HG03175 (cell line): ENCODE results near the gene TRMU.

Experiments
- ATAC-seq: cut with Tn5 transposase; IDR thresholded peaks from one replicate; pipeline ENCODE4 v1.9.1; 2021; ENCODE audit warnings: mild to moderate bottlenecking, moderate library complexity; ENCODE audit not compliant: unreplicated experiment

The TRMU gene

DNA sequence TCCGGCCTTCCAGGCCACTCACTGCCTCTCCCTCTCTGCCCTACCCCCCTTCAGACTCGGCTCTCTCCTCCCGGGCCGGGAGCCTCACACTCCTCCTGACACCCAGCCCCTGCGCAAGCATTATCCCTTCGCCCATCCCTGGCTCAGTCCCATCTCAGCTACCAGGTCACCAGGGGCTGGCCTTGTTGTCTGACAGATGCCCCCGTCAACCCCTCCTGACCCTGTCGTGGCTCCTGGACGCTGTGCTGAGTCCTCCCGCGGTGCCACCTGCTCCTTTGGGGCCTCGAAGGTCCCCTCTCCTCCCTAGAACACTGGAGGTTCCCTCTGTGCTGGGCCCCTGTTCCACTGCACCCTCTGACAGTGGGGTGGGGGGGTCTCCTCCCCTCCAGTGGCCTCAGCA is 32.9 kb downstream of the TRMU start:
- ATAC-seq: no peak

DNA sequence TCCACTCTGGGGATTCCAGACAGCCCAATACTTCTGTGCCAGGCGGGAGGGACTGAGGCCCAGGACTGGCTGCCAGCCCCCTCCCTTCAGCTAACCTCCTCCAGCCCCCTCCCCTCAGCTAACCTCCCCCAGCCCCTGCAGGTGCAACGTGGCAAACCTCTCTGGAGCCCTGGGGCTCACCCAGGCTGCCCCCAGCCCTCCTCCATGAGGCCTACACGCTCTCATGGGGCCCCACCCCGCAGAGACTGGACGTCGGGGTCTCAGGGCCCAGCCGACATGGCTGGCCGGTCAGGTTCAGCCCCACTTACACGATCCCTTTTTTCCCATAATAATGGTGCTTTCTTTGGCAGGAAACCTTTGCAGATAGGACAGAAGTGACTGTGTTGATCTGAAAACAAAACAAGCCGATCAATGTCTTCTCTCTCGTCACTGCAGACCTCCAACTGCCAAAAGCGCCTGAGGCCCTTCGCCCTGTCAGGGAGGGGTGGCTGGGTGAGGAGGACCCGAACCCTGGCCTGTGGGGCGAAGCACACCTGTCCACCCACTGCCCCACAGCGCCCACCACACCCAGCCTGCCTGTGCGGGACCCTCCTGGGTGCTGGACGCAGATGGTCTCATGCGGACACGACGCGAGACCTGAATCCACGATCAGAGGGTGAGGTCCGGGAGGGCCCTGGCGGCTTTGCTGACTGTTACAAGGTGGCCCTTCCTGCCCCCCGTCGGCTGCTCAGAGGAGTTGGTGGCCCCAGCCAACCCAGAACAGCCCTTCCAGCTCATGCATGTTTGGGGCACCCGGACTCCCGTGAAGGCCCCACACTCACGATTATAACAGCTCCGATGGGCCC is 33.6 kb downstream of the TRMU start:
- ATAC-seq: no peak

DNA sequence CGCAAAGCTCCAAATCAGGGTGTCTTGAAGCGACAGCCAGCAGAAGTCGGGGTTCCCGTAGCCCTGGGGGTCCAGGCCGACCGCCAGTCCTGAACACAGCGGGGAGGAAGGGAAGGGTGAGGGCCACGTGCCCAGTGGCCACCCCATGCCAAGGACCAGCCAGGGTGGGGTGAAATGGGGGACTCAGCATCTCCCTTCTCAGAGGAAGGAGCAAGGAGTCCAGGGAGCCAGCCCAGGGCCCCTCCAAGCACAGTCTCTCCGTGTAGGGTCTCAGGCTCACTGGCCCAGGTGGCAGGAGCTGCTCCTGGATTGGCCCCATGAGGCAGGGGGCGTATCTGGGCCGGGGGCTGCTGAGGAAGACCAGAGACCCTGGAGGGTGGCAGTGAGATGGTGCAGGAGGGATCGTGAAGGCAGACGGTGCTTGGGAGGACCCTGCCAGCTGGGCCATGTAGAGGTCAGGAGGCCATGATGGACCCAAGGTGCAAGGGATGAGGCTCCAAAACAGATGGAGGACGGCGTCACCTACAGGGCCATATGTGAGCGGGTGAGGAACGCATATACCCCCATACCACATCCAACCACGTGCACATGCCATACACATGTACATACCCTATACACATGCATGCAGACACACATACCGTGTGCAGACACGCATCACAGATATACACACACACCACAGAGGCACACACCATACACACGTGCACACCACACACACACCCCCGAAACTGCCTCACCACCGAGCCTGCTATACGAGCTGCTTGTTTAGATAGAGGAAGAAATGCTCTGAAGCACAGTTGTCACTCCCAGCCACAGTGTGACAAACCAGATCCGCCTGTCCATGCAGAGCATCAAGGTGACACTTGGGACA is 34.4 kb downstream of the TRMU start:
- no peak for ATAC-seq

DNA sequence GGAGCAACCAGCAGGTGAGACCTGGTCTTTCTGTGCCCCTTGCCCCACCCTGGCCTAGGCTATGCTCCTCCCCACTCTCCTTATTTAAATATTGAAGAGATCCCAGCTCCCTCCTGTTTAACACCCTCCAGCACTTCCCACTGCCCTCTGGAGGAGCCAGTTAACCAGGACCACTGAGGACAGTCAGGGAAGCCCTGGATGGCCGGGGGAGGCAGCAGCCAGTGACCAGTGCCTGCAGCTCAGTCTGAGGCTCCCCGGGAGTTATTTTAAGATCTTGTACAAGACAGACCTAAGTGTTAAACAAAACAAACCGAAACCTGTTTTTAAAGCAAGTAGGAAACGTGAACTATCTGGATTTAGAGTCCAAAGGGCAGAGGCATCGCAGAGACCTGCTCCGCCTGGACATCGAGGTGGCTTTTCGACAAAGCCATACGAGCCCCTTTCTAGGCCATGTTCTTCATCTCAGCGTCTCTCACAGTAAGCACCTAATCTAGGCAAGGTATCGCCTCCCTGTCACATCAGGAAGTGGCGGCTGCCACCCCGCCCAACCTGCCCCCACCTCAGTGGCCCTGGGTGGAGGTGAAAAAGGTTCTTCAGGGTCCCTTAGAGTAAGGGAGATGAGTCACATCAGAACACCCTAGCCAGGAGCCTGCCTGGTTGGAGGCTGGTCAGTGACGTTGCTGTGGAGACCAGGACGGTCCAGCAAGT is 35.2 kb downstream of the TRMU start:
- no peak for ATAC-seq

DNA sequence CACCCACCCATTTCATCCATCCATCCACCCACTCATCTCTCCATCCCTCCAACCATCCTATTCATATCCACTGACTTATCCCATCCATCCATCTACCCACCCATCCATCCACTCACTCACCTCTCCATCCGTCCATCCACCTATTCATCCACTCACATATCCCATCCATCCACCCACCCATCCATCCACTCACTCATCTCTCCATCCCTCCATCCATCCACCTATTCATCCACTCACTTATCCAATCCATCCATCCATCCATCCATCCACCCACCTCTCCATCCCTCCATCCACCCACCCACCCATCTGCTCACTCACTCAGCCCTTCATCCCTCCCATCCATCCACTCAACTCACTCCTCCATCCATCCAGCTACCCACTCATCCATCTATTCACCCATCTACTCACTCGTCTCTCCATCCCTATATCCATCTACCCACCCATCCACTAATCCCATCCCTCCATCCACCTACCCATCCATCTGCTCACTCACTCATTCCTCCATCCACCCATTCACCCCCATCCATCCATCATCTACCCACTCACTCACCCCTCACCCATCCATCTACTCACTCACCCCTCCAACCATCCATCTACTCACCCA is 36.2 kb downstream of the TRMU start:
- no peak for ATAC-seq

DNA sequence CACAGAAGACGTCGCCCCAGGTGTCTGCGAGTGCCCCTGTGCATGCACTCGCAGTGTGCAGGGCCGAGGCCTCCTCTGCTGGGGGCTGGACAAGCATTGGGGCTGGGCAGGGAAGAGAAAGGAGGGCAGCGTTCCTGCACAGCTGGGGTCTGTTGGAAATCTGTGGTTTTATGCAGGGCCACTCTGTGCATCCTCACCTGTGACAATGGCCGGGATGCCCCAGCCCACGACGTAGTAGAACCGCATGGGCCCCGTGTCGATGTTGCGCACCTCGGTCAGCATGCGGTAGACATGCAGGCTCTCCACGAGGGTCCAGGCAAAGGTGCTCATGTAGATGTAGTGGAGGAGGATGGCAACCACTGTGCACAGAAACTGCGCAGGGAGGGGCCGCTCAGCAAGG is 37.2 kb downstream of the TRMU start:
- ATAC-seq: no peak

DNA sequence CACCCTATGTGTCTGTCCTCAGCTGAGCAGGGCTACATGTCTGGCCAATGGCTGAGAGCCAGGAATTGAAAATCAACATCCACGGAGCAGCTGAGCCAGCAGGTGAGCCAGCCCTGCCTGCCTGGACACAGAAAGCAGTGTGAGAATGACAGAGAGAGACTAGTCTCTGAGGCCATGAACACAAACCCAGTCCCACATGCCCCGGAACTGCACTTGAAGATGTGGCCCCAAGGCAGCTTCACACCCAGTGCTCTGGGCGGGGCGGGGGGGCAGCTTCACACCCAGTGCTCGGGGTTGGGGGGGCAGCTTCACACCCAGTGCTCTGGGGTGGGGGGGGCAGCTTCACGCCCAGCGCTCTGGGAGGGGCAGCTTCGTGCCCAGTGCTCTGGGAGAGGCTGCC is 37.6 kb downstream of the TRMU start:
- ATAC-seq: no peak

DNA sequence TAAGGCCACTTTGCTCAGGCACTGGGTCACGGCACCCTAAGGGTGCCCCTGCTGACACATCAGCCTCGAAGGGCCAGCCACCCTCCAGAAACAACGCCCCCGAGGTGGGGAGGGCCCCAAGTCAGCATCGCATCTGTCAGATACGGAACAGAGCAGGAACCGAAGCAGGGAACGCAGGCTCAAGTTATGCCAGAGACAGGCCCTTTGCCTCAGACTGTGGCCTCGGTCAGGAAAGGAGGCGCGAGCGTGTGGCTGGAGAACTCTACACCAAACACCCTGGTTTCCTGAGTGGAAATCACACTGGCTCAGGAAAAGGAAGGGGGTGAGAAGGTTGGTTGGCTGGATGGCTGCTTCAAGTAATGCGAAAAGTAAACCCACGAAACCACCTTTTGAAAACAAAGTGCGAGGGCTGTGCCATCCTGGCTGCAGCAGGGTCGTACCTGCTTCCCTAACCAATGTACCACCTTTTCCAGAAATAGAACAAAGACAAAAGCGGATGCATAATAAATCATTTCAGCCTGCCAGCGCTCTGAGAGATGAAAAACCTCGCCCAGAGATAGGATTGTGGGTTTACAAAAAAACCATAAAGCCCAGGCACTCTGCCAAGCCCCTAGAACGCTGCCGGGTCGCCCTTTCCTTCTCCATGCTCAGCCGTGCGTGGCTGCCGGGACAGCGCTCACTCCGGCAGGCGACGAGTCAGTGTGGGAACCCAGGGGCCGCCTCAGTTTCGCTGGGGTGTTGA is 38.6 kb downstream of the TRMU start:
- no peak for ATAC-seq

DNA sequence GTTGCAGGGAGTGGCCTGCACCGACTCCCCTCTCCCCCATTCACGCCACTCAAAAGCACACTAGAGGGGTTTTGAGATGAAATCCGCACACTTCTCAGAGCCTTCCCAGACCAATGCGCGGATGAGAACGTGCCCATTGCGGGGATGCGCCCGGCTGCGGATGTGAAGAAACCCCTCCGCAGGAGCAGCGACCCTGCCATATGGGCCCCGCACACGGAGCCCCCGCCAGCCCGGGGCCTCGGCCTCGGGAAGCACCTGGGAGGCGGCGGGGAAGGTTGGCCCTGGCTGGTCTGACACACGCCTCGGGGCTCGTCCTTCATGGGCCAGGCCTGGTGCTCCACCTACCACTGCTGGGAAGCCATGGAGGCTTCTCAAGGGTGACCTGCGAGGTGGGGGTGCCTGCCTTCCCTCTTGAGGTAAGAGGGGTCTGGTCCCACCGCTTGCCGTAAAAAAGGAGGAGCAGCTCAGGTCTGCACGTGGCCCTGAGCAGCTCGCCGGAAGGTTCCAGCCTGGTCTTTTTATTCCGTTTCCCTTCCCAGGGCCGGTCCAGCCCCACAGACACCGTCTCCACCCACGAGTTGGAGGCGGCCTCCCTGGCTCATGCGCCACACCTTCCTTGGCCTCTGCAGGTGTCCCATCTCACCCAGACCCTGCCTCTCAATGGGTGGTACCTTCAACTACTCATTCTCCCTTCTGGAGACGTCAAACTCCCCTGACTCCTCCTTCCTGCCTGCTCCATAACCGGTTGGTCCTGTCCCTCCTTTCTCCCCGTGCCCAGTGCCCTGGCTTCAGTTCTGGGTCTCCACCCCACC is 39.4 kb downstream of the TRMU start:
- ATAC-seq: no peak

DNA sequence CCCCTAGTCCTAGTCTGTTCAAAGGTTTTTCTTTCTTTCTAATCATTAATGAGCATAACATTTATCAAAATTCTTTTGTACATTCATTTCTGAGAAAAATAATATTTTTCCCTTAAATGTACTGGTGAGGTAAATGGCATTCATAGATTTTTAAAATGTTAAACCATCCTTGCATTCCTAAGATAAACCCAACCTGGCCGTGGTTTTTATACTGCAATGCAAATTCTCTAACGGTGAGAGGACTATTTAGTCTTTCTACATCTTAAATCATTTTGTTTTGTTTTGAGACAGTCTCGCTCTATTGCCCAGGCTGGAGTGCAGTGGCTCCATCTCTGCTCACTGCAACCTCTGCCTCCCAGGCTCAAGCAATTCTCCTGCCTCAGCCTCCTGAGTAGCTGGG is 40.6 kb downstream of the TRMU start:
- no peak for ATAC-seq

DNA sequence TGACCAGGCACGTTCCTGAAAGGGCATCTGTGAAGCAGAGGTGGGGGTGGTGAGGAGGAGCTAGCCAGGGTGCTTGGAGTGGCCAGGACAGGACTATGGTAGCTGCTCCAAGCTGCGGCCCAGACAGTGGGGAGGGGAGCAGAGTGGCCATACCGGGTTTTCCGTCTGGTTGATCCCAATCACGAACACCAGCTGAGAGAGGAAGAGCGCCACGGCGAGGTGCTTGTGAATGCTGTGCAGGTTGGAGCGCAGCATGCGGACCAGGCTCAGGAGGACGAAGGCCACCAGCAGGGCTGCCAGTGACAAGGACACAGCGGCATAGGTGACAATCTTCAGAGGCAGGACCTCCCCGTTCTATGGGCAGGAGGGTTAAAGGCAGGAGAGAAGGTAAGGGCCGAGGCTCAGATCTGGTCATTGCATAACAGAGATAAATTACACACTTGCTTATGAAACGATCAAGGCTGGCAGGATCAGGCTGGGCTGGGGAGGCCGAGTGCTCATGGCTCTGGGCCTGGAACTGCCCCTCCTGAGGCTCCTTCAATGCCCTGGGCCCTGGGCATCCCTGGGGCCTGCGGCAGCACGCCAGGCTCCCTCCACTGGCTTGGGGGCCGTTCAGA is 41.5 kb downstream of the TRMU start:
- ATAC-seq: no peak

DNA sequence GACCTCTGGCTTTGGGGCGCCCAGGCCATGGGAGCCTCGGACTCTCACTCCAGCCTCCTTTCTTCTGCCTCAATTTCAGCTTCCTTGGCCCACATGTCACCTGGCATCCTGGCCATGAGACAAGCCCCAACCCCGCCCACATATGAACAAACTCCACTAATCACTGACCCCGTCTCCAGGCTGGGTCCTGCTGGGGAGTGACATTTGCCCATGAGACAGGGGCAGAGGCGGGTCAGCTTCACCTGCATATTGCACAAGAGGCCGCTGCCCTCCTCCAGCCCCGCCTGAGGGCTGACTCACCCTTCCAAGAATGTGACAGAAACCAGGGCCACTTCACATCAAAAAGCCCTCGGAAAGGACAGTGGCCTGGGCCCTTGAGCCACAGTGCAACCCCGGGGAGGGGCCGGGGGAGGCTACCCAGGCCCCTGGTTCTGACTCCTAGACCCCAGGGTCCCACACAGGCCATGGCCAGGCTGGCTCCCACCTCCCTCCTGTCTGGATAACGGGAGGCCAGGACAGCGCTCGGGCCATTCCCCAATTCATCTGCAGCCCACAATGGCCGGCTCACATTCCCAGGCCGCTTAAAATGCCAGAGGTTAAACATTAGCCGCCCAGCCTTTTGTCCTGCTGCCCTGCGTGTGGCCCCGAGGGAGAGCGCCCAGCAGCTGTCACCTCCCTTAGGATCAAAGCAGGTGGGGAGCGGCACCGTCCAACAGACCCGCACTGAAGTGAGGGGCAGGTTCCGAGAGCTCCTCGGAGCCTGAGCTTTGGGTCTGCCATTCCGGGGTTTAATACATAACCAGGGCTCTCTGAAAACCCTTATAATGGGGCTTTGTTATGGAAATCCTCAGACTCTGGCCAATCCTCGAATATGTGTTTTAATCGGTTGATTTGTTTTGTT is 42.3 kb downstream of the TRMU start:
- no peak for ATAC-seq

DNA sequence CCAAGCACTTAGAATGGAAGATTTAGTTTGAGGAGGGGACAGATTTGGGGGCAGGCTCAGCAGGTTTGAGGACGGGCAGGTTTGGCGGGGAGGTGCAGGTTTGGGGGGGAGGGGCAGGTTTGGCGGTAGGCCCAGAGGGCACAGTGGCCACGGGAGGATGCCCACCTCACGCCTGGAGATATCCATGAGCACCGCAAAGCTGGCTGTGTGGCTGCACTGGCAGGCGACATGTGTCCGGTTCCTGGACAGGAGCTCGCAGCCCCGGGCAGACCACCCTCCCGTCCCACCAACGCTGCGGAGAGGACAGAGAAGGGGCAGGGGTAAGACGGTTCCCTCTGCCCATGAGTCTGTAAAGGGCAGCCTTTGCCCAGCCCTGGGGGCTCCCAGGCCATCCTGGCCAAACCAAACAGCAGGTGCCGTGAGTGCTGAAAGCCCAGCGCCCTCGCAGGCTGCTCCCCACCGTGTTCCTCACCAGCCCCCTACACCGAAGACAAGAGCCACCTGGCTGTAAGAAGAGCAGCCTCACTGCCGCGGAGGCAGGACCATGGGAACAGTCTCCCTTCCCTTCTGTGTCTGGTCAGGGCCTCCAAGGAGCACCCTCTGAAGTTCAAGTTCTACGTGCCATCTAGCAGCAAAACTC is 43.0 kb downstream of the TRMU start:
- no peak for ATAC-seq

DNA sequence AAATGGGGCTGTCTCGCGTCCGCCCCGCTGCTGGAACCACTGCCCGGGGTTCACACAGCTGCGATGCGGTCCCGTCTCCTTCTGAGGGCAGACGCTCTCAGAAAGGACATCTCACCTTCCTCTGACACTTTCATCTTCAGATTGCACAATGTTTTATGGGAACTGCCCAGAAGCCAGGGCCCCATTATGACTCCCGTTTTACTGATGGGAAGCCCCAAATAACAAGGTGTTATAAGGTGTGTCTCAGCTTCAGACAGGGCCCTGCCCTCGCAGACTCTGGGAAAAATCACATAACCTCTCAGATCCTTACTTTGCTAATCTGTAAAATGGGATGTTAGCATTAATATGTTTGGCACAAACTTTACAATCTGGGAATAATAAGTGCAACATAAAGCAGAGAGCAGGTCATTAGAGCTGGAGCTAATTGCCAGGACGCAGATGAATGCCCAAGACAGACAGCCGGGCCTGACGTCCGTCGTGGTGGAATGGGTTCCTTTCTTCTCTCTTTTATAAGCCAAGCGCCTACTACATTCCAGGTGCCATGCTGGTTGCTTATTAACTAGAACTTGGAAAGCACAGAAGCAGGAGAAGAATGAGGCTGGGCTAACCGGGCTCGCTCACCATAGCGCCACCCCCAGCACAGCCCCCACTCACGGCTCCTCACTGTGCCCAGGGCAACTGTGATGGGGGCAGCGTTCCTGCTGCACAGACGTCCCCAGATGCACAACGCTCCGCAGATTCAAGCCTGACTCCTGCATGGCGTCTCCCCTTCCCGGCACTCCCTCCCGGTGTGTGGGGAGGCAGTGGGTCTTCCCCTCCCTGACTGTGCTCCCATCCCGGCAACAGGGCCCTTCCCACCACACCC is 43.8 kb downstream of the TRMU start:
- no peak for ATAC-seq

DNA sequence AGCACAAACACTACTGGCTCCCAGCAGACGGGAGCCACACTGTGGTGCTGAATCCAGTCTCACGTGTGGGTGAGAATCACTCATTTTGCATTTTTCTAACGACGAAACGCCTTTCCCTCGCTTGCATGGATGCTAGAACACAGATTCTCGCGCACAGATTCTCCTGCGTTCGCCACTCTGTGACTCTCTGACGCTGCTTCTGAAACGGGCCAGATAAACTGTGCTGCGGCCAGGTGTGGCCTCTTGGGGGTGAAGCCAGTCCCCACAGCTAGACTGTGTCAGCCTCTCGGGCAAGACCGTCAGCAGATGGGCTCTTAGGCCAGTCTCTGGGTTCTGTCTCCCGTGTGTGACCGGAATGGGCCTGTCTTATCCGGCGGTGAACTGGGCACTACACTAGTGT is 44.6 kb downstream of the TRMU start:
- ATAC-seq: no peak

DNA sequence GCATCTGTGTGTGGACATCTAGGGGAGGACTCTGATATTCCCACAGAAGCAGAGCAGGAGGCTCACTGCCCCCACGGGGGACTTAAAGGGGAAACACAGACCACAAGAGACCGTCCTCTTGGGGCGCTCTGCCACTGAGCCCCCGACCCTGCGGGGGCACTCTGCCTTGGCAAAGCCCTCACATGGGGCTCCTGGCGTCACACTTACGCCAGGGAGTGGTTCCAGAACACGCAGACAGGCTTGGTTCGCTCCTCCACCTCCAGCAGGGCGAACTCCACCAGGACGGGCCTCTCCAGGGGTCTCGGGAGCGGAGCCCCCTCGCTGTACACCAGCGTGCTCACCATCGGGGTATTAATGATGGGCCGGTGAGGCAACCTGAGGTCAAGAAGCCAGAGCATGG is 45.1 kb downstream of the TRMU start:
- no peak for ATAC-seq

DNA sequence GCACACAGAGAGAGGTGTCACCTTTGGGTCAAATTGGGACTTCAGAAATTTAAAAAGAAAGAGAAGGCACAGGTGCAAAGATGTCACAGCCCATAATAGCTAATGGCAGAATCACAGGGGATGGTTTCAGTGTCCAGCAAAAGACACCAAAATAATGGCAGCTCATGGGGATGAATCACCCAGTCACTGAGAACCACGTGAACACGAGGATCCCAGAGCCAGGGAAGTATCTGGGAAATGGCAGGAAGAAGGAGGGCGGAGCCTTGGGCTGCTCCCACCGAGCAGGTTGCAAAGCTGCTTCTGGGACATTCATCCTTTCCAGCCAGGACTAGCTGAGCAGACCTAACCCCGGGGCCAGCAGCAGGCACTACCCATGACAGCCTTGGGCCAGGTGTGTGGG is 45.6 kb downstream of the TRMU start:
- ATAC-seq: no peak
